MM.1S (cell line): ENCODE measurements around the gene HYAL3.

Experiments
- CTCF ChIP-seq: fragments of 300-600 bp; sonication (generic); IDR thresholded peaks from 2 replicates; pipeline ENCODE4 v1.5.1; 2016; ENCODE audit warnings: antibody characterized with exemption, low read length, mixed read lengths
- EZH2 ChIP-seq: fragments of 300-600 bp; sonication (generic); optimal IDR thresholded peaks from 2 replicates; pipeline ENCODE3; 2017; ENCODE audit warnings: low read depth, mild to moderate bottlenecking, antibody characterized with exemption, low read length, mixed read lengths
- EZH2phosphoT487 ChIP-seq: fragments of 300-600 bp; sonication (generic); IDR thresholded peaks from 2 replicates; pipeline ENCODE4 v1.6.1; 2018; ENCODE audit warnings: antibody characterized with exemption, low read length

- TF ChIP-seq CTCF (no peak), EZH2phosphoT487 (no peak), EZH2 (no peak)
These were observed 1.8 kb downstream of the HYAL3 start for GRCh38 chr3:50297384-50297775.
